ENCODE results near the gene MAPK8IP3.

Gene MAPK8IP3

GRCh38 chr16:1812732-1813163 is 106.8 kb downstream of the MAPK8IP3 start:
- Histone ChIP-seq H3K27me3 (no peaks in the 10 kb centered on the region), H3K36me3 (peaks cover 47 to 77% (median 69%) of the 10 kb centered on the region in 3 donors), H3K9me3 (no peaks in the 10 kb centered on the region), H3K4me1 (no peaks in the 10 kb centered on the region), H3K4me3 (no peak overlapping the region), H3K27ac (no peak overlapping the region)
- TF ChIP-seq CTCF (IDR thresholded peaks at IDR 0.05) = no peak
- no peak for DNase-seq
- intact Hi-C loops (cut with DNase I; ENCODE audit: low total_unique reads) = no loop called here

- Histone ChIP-seq H3K36me3 (peaks cover 44 to 79% (median 68%) of the 10 kb centered on the region in 3 donors), H3K4me1 (no peaks in the 10 kb centered on the region), H3K9me3 (no peaks in the 10 kb centered on the region), H3K27me3 (no peaks in the 10 kb centered on the region), H3K27ac (no peak overlapping the region), H3K4me3 (no peak overlapping the region)
- no peak for DNase-seq
- TF ChIP-seq CTCF (IDR thresholded peaks at IDR 0.05) = no peak
- intact Hi-C loops (cut with DNase I; ENCODE audit: low total_unique reads) = no loop called here
Observed at GRCh38 chr16:1815461-1815860, 109.5 kb downstream of the MAPK8IP3 start.

- no peak overlapping the region for H3K4me3 ChIP-seq
- no peaks in the 10 kb centered on the region for H3K4me1 ChIP-seq
- H3K9me3 ChIP-seq = no peaks in the 10 kb centered on the region
- intact Hi-C loops (cut with DNase I; ENCODE audit: low total_unique reads) = no loop called here
- H3K36me3 ChIP-seq = peaks cover 49 to 87% (median 68%) of the 10 kb centered on the region in 3 donors
- H3K27me3 ChIP-seq = no peaks in the 10 kb centered on the region
- no peak for TF ChIP-seq CTCF (IDR thresholded peaks at IDR 0.05)
- no peak for DNase-seq
- no peak overlapping the region for H3K27ac ChIP-seq
Observed at GRCh38 chr16:1816396-1817275, 110.6 kb downstream of the MAPK8IP3 start.

- Histone ChIP-seq H3K27ac (no peak overlapping the region), H3K9me3 (no peaks in the 10 kb centered on the region), H3K27me3 (no peaks in the 10 kb centered on the region), H3K4me1 (no peaks in the 10 kb centered on the region), H3K36me3 (peaks cover 54 to 93% (median 74%) of the 10 kb centered on the region in 3 donors), H3K4me3 (no peak overlapping the region)
- DNase-seq = no peak
- TF ChIP-seq CTCF (IDR thresholded peaks at IDR 0.05) = no peak
- intact Hi-C loops (cut with DNase I; ENCODE audit: low total_unique reads) = no loop called here
Observed at GRCh38 chr16:1817276-1817589, 111.2 kb downstream of the MAPK8IP3 start.

- intact Hi-C loops (cut with DNase I; ENCODE audit: low total_unique reads) = no loop called here
- no peak overlapping the region for H3K4me3 ChIP-seq
- TF ChIP-seq CTCF (IDR thresholded peaks at IDR 0.05) = no peak
- H3K27me3 ChIP-seq = no peaks in the 10 kb centered on the region
- no peaks in the 10 kb centered on the region for H3K4me1 ChIP-seq
- peaks cover 59 to 97% (median 79%) of the 10 kb centered on the region in 3 donors for H3K36me3 ChIP-seq
- DNase-seq = no peak
- no peaks in the 10 kb centered on the region for H3K9me3 ChIP-seq
- H3K27ac ChIP-seq = no peak overlapping the region
Observed at GRCh38 chr16:1817716-1818115, 111.7 kb downstream of the MAPK8IP3 start.

All from tibial artery (tissue), 4 donors.